Muscle layer of duodenum (tissue), 2 donors: ENCODE measurements around the gene ATP10A.

Experiments
- H3K27ac ChIP-seq: one replicate; pipeline ENCODE4 v1.7.0; 2013; ENCODE audit warnings: mild to moderate bottlenecking, low read length
- H3K27me3 ChIP-seq: one replicate; pipeline ENCODE4 v1.7.0; 2013; ENCODE audit warnings: low read depth, mild to moderate bottlenecking, control low read depth, low read length
- H3K36me3 ChIP-seq, 2 donors: one replicate each; pipeline ENCODE4 v1.7.0; 2013; ENCODE audit warnings: low read length in 2 of 2, control low read depth in 1 of 2, mild to moderate bottlenecking in 1 of 2; ENCODE audit not compliant: insufficient read depth in 2 of 2, control insufficient read depth in 1 of 2
- H3K4me1 ChIP-seq, 2 donors: one replicate each; pipeline ENCODE4 v1.7.0; 2013; ENCODE audit warnings: low read length in 2 of 2, mild to moderate bottlenecking in 2 of 2, control low read depth in 1 of 2, moderate library complexity in 1 of 2; ENCODE audit not compliant: insufficient read depth in 2 of 2, control insufficient read depth in 1 of 2
- H3K4me3 ChIP-seq, 2 donors: one replicate each; pipeline ENCODE4 v1.7.0; 2013; ENCODE audit warnings: low read length in 2 of 2, low read depth in 1 of 2, mild to moderate bottlenecking in 1 of 2
- H3K9me3 ChIP-seq, 2 donors: one replicate each; pipeline ENCODE4 v1.7.0; 2013; ENCODE audit warnings: low read length in 2 of 2, control low read depth in 1 of 2, mild to moderate bottlenecking in 1 of 2; ENCODE audit not compliant: control insufficient read depth in 1 of 2
- donor health status: healthy.

Gene ATP10A

GRCh38 chr15:25668236-25668795 is 194.8 kb downstream of the ATP10A start:
- peaks cover 0 to 30% of the 10 kb centered on the region in 2 donors for H3K4me1 ChIP-seq
- H3K27me3 ChIP-seq: no peaks in the 10 kb centered on the region
- no peaks in the 10 kb centered on the region for H3K9me3 ChIP-seq
- no peak overlapping the region for H3K27ac ChIP-seq
- H3K4me3 ChIP-seq: no peak overlapping the region
- no peaks in the 10 kb centered on the region for H3K36me3 ChIP-seq

GRCh38 chr15:25667829-25668228 is 195.3 kb downstream of the ATP10A start:
- Histone ChIP-seq H3K4me3 (no peak overlapping the region), H3K27ac (no peak overlapping the region), H3K4me1 (peaks cover 0 to 30% of the 10 kb centered on the region in 2 donors), H3K36me3 (no peaks in the 10 kb centered on the region), H3K27me3 (no peaks in the 10 kb centered on the region), H3K9me3 (no peaks in the 10 kb centered on the region)

GRCh38 chr15:25665913-25666312 is 197.2 kb downstream of the ATP10A start:
- no peaks in the 10 kb centered on the region for H3K36me3 ChIP-seq
- H3K27ac ChIP-seq: no peak overlapping the region
- no peaks in the 10 kb centered on the region for H3K9me3 ChIP-seq
- no peak overlapping the region for H3K4me3 ChIP-seq
- H3K4me1 ChIP-seq: peaks cover 0 to 21% of the 10 kb centered on the region in 2 donors
- no peaks in the 10 kb centered on the region for H3K27me3 ChIP-seq

- Histone ChIP-seq H3K9me3 (no peaks in the 10 kb centered on the region), H3K27ac (no peak overlapping the region), H3K4me1 (peaks cover 0 to 10% of the 10 kb centered on the region in 2 donors), H3K4me3 (no peak overlapping the region), H3K36me3 (no peaks in the 10 kb centered on the region), H3K27me3 (no peaks in the 10 kb centered on the region)
Measured at GRCh38 chr15:25664761-25665160, 198.4 kb downstream of the ATP10A start.

- H3K27me3 ChIP-seq: no peaks in the 10 kb centered on the region
- no peaks in the 10 kb centered on the region for H3K9me3 ChIP-seq
- H3K36me3 ChIP-seq: no peaks in the 10 kb centered on the region
- no peak overlapping the region for H3K27ac ChIP-seq
- no peak overlapping the region for H3K4me3 ChIP-seq
- H3K4me1 ChIP-seq: no peaks in the 10 kb centered on the region
Measured at GRCh38 chr15:25663515-25663914, 199.6 kb downstream of the ATP10A start.

- H3K27ac ChIP-seq: no peak overlapping the region
- H3K27me3 ChIP-seq: no peaks in the 10 kb centered on the region
- no peak overlapping the region for H3K4me3 ChIP-seq
- H3K36me3 ChIP-seq: no peaks in the 10 kb centered on the region
- no peaks in the 10 kb centered on the region for H3K4me1 ChIP-seq
- H3K9me3 ChIP-seq: no peaks in the 10 kb centered on the region
Measured at GRCh38 chr15:25661898-25662297, 201.2 kb downstream of the ATP10A start.

GRCh38 chr15:25659251-25659650 is 203.9 kb downstream of the ATP10A start:
- Histone ChIP-seq H3K9me3 (no peaks in the 10 kb centered on the region), H3K4me1 (no peaks in the 10 kb centered on the region), H3K4me3 (no peak overlapping the region), H3K27me3 (no peaks in the 10 kb centered on the region), H3K27ac (no peak overlapping the region), H3K36me3 (no peaks in the 10 kb centered on the region)

- Histone ChIP-seq H3K4me1 (no peaks in the 10 kb centered on the region), H3K9me3 (no peaks in the 10 kb centered on the region), H3K27ac (no peak overlapping the region), H3K36me3 (no peaks in the 10 kb centered on the region), H3K4me3 (no peak overlapping the region), H3K27me3 (no peaks in the 10 kb centered on the region)
Measured at GRCh38 chr15:25658560-25658959, 204.6 kb downstream of the ATP10A start.

- H3K27ac ChIP-seq: no peak overlapping the region
- H3K36me3 ChIP-seq: no peaks in the 10 kb centered on the region
- H3K4me1 ChIP-seq: no peaks in the 10 kb centered on the region
- no peak overlapping the region for H3K4me3 ChIP-seq
- H3K9me3 ChIP-seq: no peaks in the 10 kb centered on the region
- no peaks in the 10 kb centered on the region for H3K27me3 ChIP-seq
Measured at GRCh38 chr15:25655207-25655948, 207.7 kb downstream of the ATP10A start.

- Histone ChIP-seq H3K4me3 (no peak overlapping the region), H3K27ac (no peak overlapping the region), H3K27me3 (no peaks in the 10 kb centered on the region), H3K9me3 (no peaks in the 10 kb centered on the region), H3K4me1 (no peaks in the 10 kb centered on the region), H3K36me3 (no peaks in the 10 kb centered on the region)
Measured at GRCh38 chr15:25653371-25653770, 209.8 kb downstream of the ATP10A start.

- Histone ChIP-seq H3K27me3 (no peaks in the 10 kb centered on the region), H3K4me1 (no peaks in the 10 kb centered on the region), H3K36me3 (no peaks in the 10 kb centered on the region), H3K9me3 (no peaks in the 10 kb centered on the region), H3K27ac (no peak overlapping the region), H3K4me3 (no peak overlapping the region)
Measured at GRCh38 chr15:25652704-25653103, 210.4 kb downstream of the ATP10A start.

- Histone ChIP-seq H3K27me3 (no peaks in the 10 kb centered on the region), H3K27ac (no peak overlapping the region), H3K36me3 (no peaks in the 10 kb centered on the region), H3K9me3 (no peaks in the 10 kb centered on the region), H3K4me1 (no peaks in the 10 kb centered on the region), H3K4me3 (no peak overlapping the region)
Measured at GRCh38 chr15:25649390-25649789, 213.7 kb downstream of the ATP10A start.
